SK-N-SH (cell line): ENCODE data around the gene GEN1. TPM values are rescaled to one million over a fixed set of nuclear protein-coding genes. Genes with fewer than 3 reads are reported as not detected.

ENCODE experiments used
- CTCF ChIA-PET: fragments of 300-600, 350-600 bp; formaldehyde crosslinking; extraction: SDS; loops from one replicate; lab custom pipeline; 2021; lab: Yijun Ruan, JAX
- POLR2A ChIA-PET: fragments of 350-600 bp; sonication (Branson Sonifier 250); formaldehyde crosslinking; extraction: SDS; loops from one replicate; lab custom pipeline; 2020; ENCODE audit warnings: antibody characterized with exemption, inconsistent platforms; lab: Yijun Ruan, JAX
- DNase-seq: peaks from one replicate; pipeline ENCODE4 v3.0.0; 2012
- H2AFZ ChIP-seq: fragments of 200-600 bp; sonication (generic); 2 replicates; pipeline ENCODE4 v1.8.1; 2016; ENCODE audit warnings: antibody characterized with exemption, mild to moderate bottlenecking, low read depth
- H3F3A ChIP-seq: fragments of 200-600 bp; sonication (generic); replicated peaks from 2 replicates; pipeline ENCODE3; 2016; ENCODE audit warnings: antibody characterized with exemption, mild to moderate bottlenecking; ENCODE audit not compliant: insufficient read depth
- H3K27ac ChIP-seq, 2 experiments: fragments of 200-500 bp in 1 of 2; fragments of 200-600 bp in 1 of 2; sonication (Bioruptor generic) in 1 of 2; sonication (generic), shearing (Covaris generic) in 1 of 2; 2 replicates each; pipeline versions ENCODE4 v1.5.1 to v1.6.1; 2014 to 2016; ENCODE audit warnings: low read depth in 2 of 2, inconsistent platforms in 1 of 2, low read length in 1 of 2, mild to moderate bottlenecking in 1 of 2, mixed read lengths in 1 of 2
- H3K27me3 ChIP-seq: fragments of 200-600 bp; sonication (generic), shearing (Covaris generic); 2 replicates; pipeline ENCODE4 v1.6.1; 2016; ENCODE audit warnings: mixed run types; ENCODE audit not compliant: insufficient read depth
- H3K36me3 ChIP-seq, 2 experiments: fragments of 200-500 bp in 1 of 2; fragments of 200-600 bp in 1 of 2; sonication (Bioruptor generic) in 1 of 2; sonication (generic) in 1 of 2; replicated peaks in 1 of 2; 2 replicates each; pipeline versions ENCODE3 to v1.5.1; 2014 to 2016; ENCODE audit warnings: low read length in 1 of 2, mild to moderate bottlenecking in 1 of 2; ENCODE audit not compliant: insufficient read depth in 2 of 2, control insufficient read depth in 1 of 2
- H3K4me1 ChIP-seq, 2 experiments: fragments of 200-500 bp in 1 of 2; fragments of 200-600 bp in 1 of 2; sonication (Bioruptor generic) in 1 of 2; sonication (generic), shearing (Covaris generic) in 1 of 2; 2 replicates each; pipeline versions ENCODE4 v1.5.1 to v1.6.1; 2014 to 2016; ENCODE audit warnings: low read depth in 1 of 2, low read length in 1 of 2, mixed run types in 1 of 2; ENCODE audit not compliant: insufficient read depth in 2 of 2, control insufficient read depth in 1 of 2
- H3K4me2 ChIP-seq: fragments of 200-600 bp; sonication (generic), shearing (Covaris generic); 2 replicates; pipeline ENCODE4 v1.6.1; 2017; ENCODE audit warnings: mixed run types
- H3K4me3 ChIP-seq, 2 experiments: fragments of 200-500 bp in 1 of 2; fragments of 200-600 bp in 1 of 2; sonication (Bioruptor generic) in 1 of 2; sonication (generic), shearing (Covaris generic) in 1 of 2; 2 replicates each; pipeline versions ENCODE4 v1.5.1 to v1.8.1; 2014 to 2016; ENCODE audit warnings: low read depth in 2 of 2, inconsistent platforms in 1 of 2, low read length in 1 of 2, mild to moderate bottlenecking in 1 of 2, mixed read lengths in 1 of 2, moderate library complexity in 1 of 2
- H3K79me2 ChIP-seq: fragments of 200-600 bp; sonication (generic); 2 replicates; pipeline ENCODE4 v1.8.1; 2017; ENCODE audit warnings: mild to moderate bottlenecking; ENCODE audit not compliant: insufficient read depth
- H3K9ac ChIP-seq: fragments of 200-600 bp; sonication (generic); 2 replicates; pipeline ENCODE4 v1.6.1; 2017; ENCODE audit warnings: mixed run types
- H3K9me2 ChIP-seq: fragments of 200-600 bp; sonication (generic); 2 replicates; pipeline ENCODE4 v1.6.1; 2017; ENCODE audit warnings: mixed run types
- H3K9me3 ChIP-seq: fragments of 200-600 bp; sonication (generic); 2 replicates; pipeline ENCODE4 v1.6.1; 2017; ENCODE audit warnings: mixed run types, mild to moderate bottlenecking, moderate library complexity
- H4K20me1 ChIP-seq: fragments of 200-600 bp; sonication (generic); 2 replicates; pipeline ENCODE4 v1.6.1; 2017; ENCODE audit warnings: mild to moderate bottlenecking, mixed run types; ENCODE audit not compliant: insufficient read depth
- CTCF ChIP-seq: fragments of 200-600 bp; sonication (generic); IDR thresholded peaks from 2 replicates; pipeline ENCODE4 v1.6.1; 2017; ENCODE audit warnings: antibody characterized with exemption, mild to moderate bottlenecking, moderate library complexity
- FOSL2 ChIP-seq: IDR thresholded peaks from 2 replicates; pipeline ENCODE4 v1.4.0; 2012; ENCODE audit warnings: low read depth, mild to moderate bottlenecking, moderate library complexity, borderline replicate concordance
- FOXJ3 ChIP-seq: sonication (generic); formaldehyde crosslinking; IDR thresholded peaks from 2 replicates; pipeline ENCODE4 v1.5.1; 2020; ENCODE audit warnings: mild to moderate bottlenecking, missing genetic modification reagents
- PBX3 ChIP-seq: IDR thresholded peaks from 2 replicates; pipeline ENCODE4; 2012
- POLR2AphosphoS5 ChIP-seq: IDR thresholded peaks from 2 replicates; pipeline ENCODE4 v1.6.1; 2012; ENCODE audit warnings: low read depth, low read length
- RCOR1 ChIP-seq: fragments of 150-350 bp; IDR thresholded peaks from 2 replicates; pipeline ENCODE4 v1.6.1; 2017; ENCODE audit warnings: antibody characterized with exemption, low read length
- REST ChIP-seq: IDR thresholded peaks from 2 replicates; pipeline ENCODE4 v1.6.1; 2012; ENCODE audit warnings: mild to moderate bottlenecking, low read depth, low read length, moderate library complexity
- SIN3A ChIP-seq: IDR thresholded peaks from 2 replicates; pipeline ENCODE4 v1.6.1; 2012; ENCODE audit warnings: low read depth, mild to moderate bottlenecking, low read length, moderate library complexity, borderline replicate concordance
- TAF1 ChIP-seq: IDR thresholded peaks from 2 replicates; pipeline ENCODE4 v1.6.1; 2012; ENCODE audit warnings: low read depth, mild to moderate bottlenecking, low read length, moderate library complexity, borderline replicate concordance
- whole genome bisulfite sequencing: methylation state at CpG from one replicate; pipeline ENCODE4 v1.1.6; 2017; ENCODE audit warnings: low lambda C conversion rate; 5-methylcytosine and 5-hydroxymethylcytosine counted together
- polyA plus RNA-seq, 3 experiments: library from polyadenylated mRNA; depleted of rRNA; stranded (reverse); fragments of >200 nt; gene quantifications; 2 replicates each; pipeline ENCODE4 v1.2.3, GENCODE V29; 2012

Gene GEN1
- polyA plus RNA-seq, 1 of the 3 experiments (the other 2 are of a cell fraction) = 5.3 TPM

GRCh38 chr2:17710547-17711248, 43.2 kb upstream of the GEN1 start:
- POLR2A ChIA-PET = no interaction called here
- 86% methylated on average over 9 of the region's 9 CpGs for WGBS
- Histone ChIP-seq H3K9ac (no peak overlapping the region), H3K79me2 (no peaks in the 10 kb centered on the region), H3K27me3 (no peaks in the 10 kb centered on the region)
- TF ChIP-seq POLR2AphosphoS5 (no peak), PBX3 (no peak), FOXJ3 (CRISPR knock-in tag) (no peak), TAF1 (no peak), CTCF (no peak), FOSL2 (no peak), SIN3A (no peak), REST (no peak)
- TF ChIP-seq, all 33 proteins: peak for 0
- H3K36me3 ChIP-seq = peaks cover 74 to 95% of the 10 kb centered on the region in 2 experiments
- no peak overlapping the region for H3K4me3 ChIP-seq
- no peak overlapping the region for H2AFZ ChIP-seq
- no peaks in the 10 kb centered on the region for H3K9me2 ChIP-seq
- no peaks in the 10 kb centered on the region; a peak in 1 of 4 replicates for H3K4me1 ChIP-seq
- no peaks in the 10 kb centered on the region for H3F3A ChIP-seq
- no peak overlapping the region for H3K27ac ChIP-seq
- no peak for DNase-seq
- no peaks in the 10 kb centered on the region for H4K20me1 ChIP-seq
- H3K4me2 ChIP-seq = no peak overlapping the region
- no peaks in the 10 kb centered on the region for H3K9me3 ChIP-seq
- CTCF ChIA-PET = interaction anchor here (3.7 kb wide), 1 partner anchor 8 kb away, joined by 32 read pairs; no protein-coding TSS in a partner anchor

GRCh38 chr2:17713291-17713690, 40.6 kb upstream of the GEN1 start:
- H3K9me3 ChIP-seq = no peaks in the 10 kb centered on the region
- H3K27me3 ChIP-seq = no peaks in the 10 kb centered on the region
- 94% methylated on average over 1 of the region's 1 CpG for WGBS
- H3K36me3 ChIP-seq = peaks cover 77 to 90% of the 10 kb centered on the region in 2 experiments
- CTCF ChIA-PET = interaction anchor here (1.1 to 1.6 kb wide), 2 partner anchors 42 to 118 kb away, joined by 3 read pairs; no protein-coding TSS in a partner anchor
- no peak for TF ChIP-seq RCOR1
- H3K4me3 ChIP-seq = no peak overlapping the region
- H2AFZ ChIP-seq = no peak overlapping the region
- no peak overlapping the region for H3K9ac ChIP-seq
- no peaks in the 10 kb centered on the region for H3F3A ChIP-seq
- POLR2A ChIA-PET = no interaction called here
- no peak for DNase-seq
- H3K9me2 ChIP-seq = no peaks in the 10 kb centered on the region
- H3K4me1 ChIP-seq = no peaks in the 10 kb centered on the region
- H3K4me2 ChIP-seq = no peak overlapping the region
- no peak overlapping the region for H3K27ac ChIP-seq
- H3K79me2 ChIP-seq = no peaks in the 10 kb centered on the region
- no peaks in the 10 kb centered on the region for H4K20me1 ChIP-seq
